GM12892 (cell line): Measurements from ENCODE around the gene CPEB4.

Experiments used
- POLR2A ChIP-seq: IDR thresholded peaks from 2 replicates; pipeline ENCODE4 v1.6.1; 2011; ENCODE audit warnings: low read depth, low read length, control low read depth
- POLR2AphosphoS5 ChIP-seq: IDR thresholded peaks from 2 replicates; pipeline ENCODE4 v1.6.1; 2011; ENCODE audit warnings: low read depth, low read length, control low read depth
- TAF1 ChIP-seq: IDR thresholded peaks from 2 replicates; pipeline ENCODE4 v1.6.1; 2011; ENCODE audit warnings: low read depth, mild to moderate bottlenecking, control low read depth, low read length, borderline replicate concordance

GRCh38 chr5:173910215-173910614 lies 22.1 kb downstream of the CPEB4 start:
- TF ChIP-seq POLR2AphosphoS5: no peak
- no peak for TF ChIP-seq POLR2A
- no peak for TF ChIP-seq TAF1
